ENCODE data around the gene PLCB4. TPM values are rescaled to one million over a fixed set of nuclear protein-coding genes. Genes with fewer than 3 reads are reported as not detected.
A peak's percentile ranks its signal among the peaks of the same experiment; 100 is the strongest.

Gene PLCB4
- polyA plus RNA-seq, 1 of the 3 experiments (the other 2 are of a cell fraction): 5.5 TPM

GRCh38 chr20:9286501-9287461 is 217.9 kb downstream of the PLCB4 start:
- Histone ChIP-seq H3K36me3 (replicated peaks in 1 of 2; ENCODE audit: control insufficient read depth in 1 of 2, insufficient read depth in 2 of 2, low read length in 1 of 2) (no peaks in the 10 kb centered on the region), H3K27ac (ENCODE audit: low read depth in 2 of 2, low read length in 1 of 2) (no peak overlapping the region), H4K20me1 (ENCODE audit: insufficient read depth) (no peaks in the 10 kb centered on the region), H3K79me2 (ENCODE audit: insufficient read depth) (no peaks in the 10 kb centered on the region), H3K4me2 (no peak overlapping the region), H3K9me2 (no peaks in the 10 kb centered on the region), H3K9me3 (no peaks in the 10 kb centered on the region), H3K9ac (no peak overlapping the region), H3K4me3 (ENCODE audit: low read depth in 2 of 2, low read length in 1 of 2) (no peak overlapping the region), H3K27me3 (ENCODE audit: insufficient read depth) (no peaks in the 10 kb centered on the region), H3F3A (replicated peaks; ENCODE audit: insufficient read depth) (no peaks in the 10 kb centered on the region), H3K4me1 (ENCODE audit: control insufficient read depth in 1 of 2, insufficient read depth in 2 of 2, low read depth in 1 of 2, low read length in 1 of 2) (peaks cover 0 to 7% of the 10 kb centered on the region in 2 experiments; a peak in 1 of 4 replicates), H2AFZ (ENCODE audit: low read depth) (no peak overlapping the region)
- no peak for DNase-seq
- 90% methylated on average over 3 of the region's 3 CpGs for WGBS (ENCODE audit: low lambda C conversion rate)
- TF ChIP-seq FOSL2 (IDR thresholded peaks at IDR 0.05; ENCODE audit: borderline replicate concordance, low read depth) (no peak), NFIC (IDR thresholded peaks at IDR 0.05; ENCODE audit: borderline replicate concordance) (peak; percentile 30; the same call in 1 of the 2 replicates), USF2 (IDR thresholded peaks at IDR 0.05; ENCODE audit: borderline replicate concordance, low read depth, low read length) (no peak), NRF1 (IDR thresholded peaks at IDR 0.05; ENCODE audit: low read depth, low read length) (no peak), GABPA (IDR thresholded peaks at IDR 0.05; ENCODE audit: low read depth) (no peak), CHD2 (IDR thresholded peaks at IDR 0.05; ENCODE audit: low read length, partially characterized antibody) (no peak), FOXM1 (IDR thresholded peaks at IDR 0.05; ENCODE audit: low read depth) (no peak)
- TF ChIP-seq, protein P1, sequence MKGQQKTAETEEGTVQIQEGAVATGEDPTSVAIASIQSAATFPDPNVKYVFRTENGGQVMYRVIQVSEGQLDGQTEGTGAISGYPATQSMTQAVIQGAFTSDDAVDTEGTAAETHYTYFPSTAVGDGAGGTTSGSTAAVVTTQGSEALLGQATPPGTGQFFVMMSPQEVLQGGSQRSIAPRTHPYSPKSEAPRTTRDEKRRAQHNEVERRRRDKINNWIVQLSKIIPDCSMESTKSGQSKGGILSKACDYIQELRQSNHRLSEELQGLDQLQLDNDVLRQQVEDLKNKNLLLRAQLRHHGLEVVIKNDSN (IDR thresholded peaks at IDR 0.05; ENCODE audit: borderline replicate concordance, low read depth): no peak
- ChIA-PET POLR2A (no interaction called here), CTCF (interaction anchor here (1.3 kb wide), 1 partner anchor 10 kb away, joined by 3 read pairs; no protein-coding TSS in a partner anchor)

GRCh38 chr20:9287826-9288225 is 218.9 kb downstream of the PLCB4 start:
- peaks cover 0 to 3% of the 10 kb centered on the region in 2 experiments; a peak in 1 of 4 replicates for H3K4me1 ChIP-seq (ENCODE audit: control insufficient read depth in 1 of 2, insufficient read depth in 2 of 2, low read depth in 1 of 2, low read length in 1 of 2)
- 100% methylated on average over 1 of the region's 1 CpG for WGBS (ENCODE audit: low lambda C conversion rate)
- H3K36me3 ChIP-seq (replicated peaks in 1 of 2; ENCODE audit: control insufficient read depth in 1 of 2, insufficient read depth in 2 of 2, low read length in 1 of 2): no peaks in the 10 kb centered on the region
- TF ChIP-seq EP300 (IDR thresholded peaks at IDR 0.05; ENCODE audit: borderline replicate concordance in 1 of 2, low read depth in 1 of 2, low read length in 1 of 2) (no peak), NRF1 (IDR thresholded peaks at IDR 0.05; ENCODE audit: low read depth, low read length) (no peak), FOXM1 (IDR thresholded peaks at IDR 0.05; ENCODE audit: low read depth) (no peak), FOSL2 (IDR thresholded peaks at IDR 0.05; ENCODE audit: borderline replicate concordance, low read depth) (no peak), TCF12 (IDR thresholded peaks at IDR 0.05) (no peak), FOXJ3 (CRISPR knock-in tag; IDR thresholded peaks at IDR 0.05) (no peak)
- TF ChIP-seq, protein P2, sequence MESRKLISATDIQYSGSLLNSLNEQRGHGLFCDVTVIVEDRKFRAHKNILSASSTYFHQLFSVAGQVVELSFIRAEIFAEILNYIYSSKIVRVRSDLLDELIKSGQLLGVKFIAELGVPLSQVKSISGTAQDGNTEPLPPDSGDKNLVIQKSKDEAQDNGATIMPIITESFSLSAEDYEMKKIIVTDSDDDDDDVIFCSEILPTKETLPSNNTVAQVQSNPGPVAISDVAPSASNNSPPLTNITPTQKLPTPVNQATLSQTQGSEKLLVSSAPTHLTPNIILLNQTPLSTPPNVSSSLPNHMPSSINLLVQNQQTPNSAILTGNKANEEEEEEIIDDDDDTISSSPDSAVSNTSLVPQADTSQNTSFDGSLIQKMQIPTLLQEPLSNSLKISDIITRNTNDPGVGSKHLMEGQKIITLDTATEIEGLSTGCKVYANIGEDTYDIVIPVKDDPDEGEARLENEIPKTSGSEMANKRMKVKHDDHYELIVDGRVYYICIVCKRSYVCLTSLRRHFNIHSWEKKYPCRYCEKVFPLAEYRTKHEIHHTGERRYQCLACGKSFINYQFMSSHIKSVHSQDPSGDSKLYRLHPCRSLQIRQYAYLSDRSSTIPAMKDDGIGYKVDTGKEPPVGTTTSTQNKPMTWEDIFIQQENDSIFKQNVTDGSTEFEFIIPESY (IDR thresholded peaks at IDR 0.05; ENCODE audit: borderline replicate concordance, low read depth): no peak
- no peaks in the 10 kb centered on the region for H3K79me2 ChIP-seq (ENCODE audit: insufficient read depth)
- no peak for DNase-seq
- H3K9me2 ChIP-seq: no peaks in the 10 kb centered on the region
- H4K20me1 ChIP-seq (ENCODE audit: insufficient read depth): no peaks in the 10 kb centered on the region
- no peaks in the 10 kb centered on the region for H3K9me3 ChIP-seq
- H3K4me3 ChIP-seq (ENCODE audit: low read depth in 2 of 2, low read length in 1 of 2): no peak overlapping the region
- H3K27me3 ChIP-seq (ENCODE audit: insufficient read depth): no peaks in the 10 kb centered on the region
- CTCF ChIA-PET: interaction anchor here (1.0 to 1.3 kb wide), 2 partner anchors 11 to 120 kb away, joined by 3 read pairs; no protein-coding TSS in a partner anchor
- H3K4me2 ChIP-seq: no peak overlapping the region
- POLR2A ChIA-PET: no interaction called here
- H3K27ac ChIP-seq (ENCODE audit: low read depth in 2 of 2, low read length in 1 of 2): no peak overlapping the region
- H3K9ac ChIP-seq: no peak overlapping the region
- H3F3A ChIP-seq (replicated peaks; ENCODE audit: insufficient read depth): no peaks in the 10 kb centered on the region
- H2AFZ ChIP-seq (ENCODE audit: low read depth): no peak overlapping the region

Measured in SK-N-SH (cell line).